NB4 (cell line): ENCODE measurements around the gene STX8.

ENCODE experiments used
- DNase-seq: peaks from one replicate; pipeline ENCODE4 v3.0.0; 2010; ENCODE audit warnings: low read depth
- H3K4me3 ChIP-seq: one replicate; pipeline ENCODE4 v1.5.1; 2011; ENCODE audit warnings: mild to moderate bottlenecking, low read depth, low read length, moderate library complexity
- CTCF ChIP-seq: IDR thresholded peaks from one replicate; pipeline ENCODE4 v1.5.1; 2012; ENCODE audit warnings: low read depth, low read length
- MAX ChIP-seq: IDR thresholded peaks from 2 replicates; pipeline ENCODE4 v1.6.1; 2011; ENCODE audit warnings: low read depth, low read length
- MYC ChIP-seq: IDR thresholded peaks from 2 replicates; pipeline ENCODE4 v1.6.1; 2011; ENCODE audit warnings: low read depth, low read length
- POLR2A ChIP-seq: IDR thresholded peaks from 2 replicates; pipeline ENCODE4 v1.6.1; 2011; ENCODE audit warnings: mild to moderate bottlenecking; ENCODE audit not compliant: insufficient read length; ENCODE audit errors: extremely low read depth

The STX8 gene

GRCh38 chr17:9203771-9204425, 371.7 kb downstream of the STX8 start:
- TF ChIP-seq CTCF (no peak), MAX (no peak), POLR2A (no peak), MYC (no peak)
- no peak overlapping the region for H3K4me3 ChIP-seq
- no peak for DNase-seq

DNA sequence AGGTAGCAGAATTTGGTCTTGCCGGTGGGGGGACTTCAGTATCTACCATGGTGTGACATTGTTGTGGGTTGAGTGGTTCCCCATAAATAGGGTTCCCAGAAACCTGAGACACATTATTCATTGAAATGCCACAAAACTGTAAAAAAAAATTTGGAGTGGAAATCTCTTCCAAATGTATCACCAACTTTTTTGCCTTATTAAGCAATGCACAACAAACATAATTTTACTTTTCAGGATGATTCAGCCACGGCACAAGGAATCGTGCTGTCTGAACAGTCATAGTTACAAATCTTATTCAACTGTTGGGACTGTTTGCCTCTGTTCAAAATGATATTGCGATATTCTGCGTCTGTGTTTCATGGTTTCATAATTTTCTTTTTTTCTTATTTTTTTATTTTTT, 373.1 kb downstream of the STX8 start:
- no peak for DNase-seq
- TF ChIP-seq POLR2A (no peak), CTCF (no peak), MYC (no peak), MAX (no peak)
- H3K4me3 ChIP-seq, result no peak overlapping the region

DNA sequence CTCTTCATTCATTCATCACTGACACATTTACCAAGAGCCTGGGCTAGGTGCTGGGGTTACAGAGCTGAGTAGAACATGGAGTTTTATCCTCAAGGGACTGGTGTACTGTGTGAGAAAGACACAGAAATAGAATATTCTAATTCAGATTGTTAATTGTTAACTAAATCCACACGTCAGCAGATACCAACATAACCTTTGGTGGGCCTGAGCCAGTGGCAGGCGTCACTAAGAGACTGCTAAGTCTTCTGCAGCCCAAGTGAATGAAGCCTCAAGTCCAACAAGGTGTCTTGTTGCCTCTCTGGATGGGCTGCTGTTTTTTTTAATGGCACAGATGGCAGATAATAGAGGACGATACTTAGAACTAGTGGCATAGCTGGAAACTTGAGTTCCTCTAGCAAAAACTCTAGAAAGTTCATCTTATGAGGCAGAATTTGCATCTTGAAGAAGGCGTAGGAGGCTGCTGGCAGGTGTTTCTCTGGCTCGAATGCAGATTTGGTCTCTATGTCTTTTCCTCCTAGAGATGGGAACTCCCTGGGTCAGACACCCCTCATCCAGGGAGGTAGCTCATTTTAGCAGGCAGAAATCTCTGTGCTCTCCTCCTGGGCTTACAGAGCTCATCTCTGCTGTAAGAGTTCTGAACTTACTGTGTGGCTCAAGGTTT, 374.8 kb downstream of the STX8 start:
- no peak overlapping the region for H3K4me3 ChIP-seq
- no peak for DNase-seq
- TF ChIP-seq CTCF (no peak), MYC (no peak), POLR2A (no peak), MAX (no peak)
